Measurements from ENCODE around the gene UBE2B. TPM values are rescaled to one million over a fixed set of nuclear protein-coding genes. Genes with fewer than 3 reads are reported as not detected.
A peak's percentile ranks its signal among the peaks of the same experiment; 100 is the strongest.
"Not testable (repeated sequence)": the region's sequence is repeated elsewhere in the genome, so short reads cannot be mapped to it uniquely, and the experiment has no call there.

The UBE2B gene
- total RNA-seq, 1 donor from 2014 or later: 108 TPM

DNA sequence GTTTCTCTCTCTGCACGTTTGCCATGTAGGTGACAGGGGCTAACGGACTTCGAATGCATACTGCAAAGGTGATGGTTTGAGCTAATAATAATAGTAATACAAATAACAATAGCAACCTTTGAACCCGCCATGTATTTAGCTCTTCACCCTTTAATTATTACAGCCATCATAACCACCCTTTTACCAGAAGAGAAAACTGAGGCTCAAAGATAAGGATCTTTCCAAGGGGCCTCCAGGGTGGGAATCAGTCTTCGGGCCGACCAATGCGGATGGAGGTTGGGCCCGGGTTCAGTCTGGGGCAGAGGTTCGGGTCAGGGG is 39.8 kb downstream of the UBE2B start:
- Mint-ChIP-seq H3K9me3 (no peaks in the 10 kb centered on the region), H3K27me3 (no peaks in the 10 kb centered on the region), H3K4me3 (peak overlapping the region; percentile 98), H3K36me3 (ENCODE audit: low read depth) (peaks cover 8% of the 10 kb centered on the region), H3K27ac (peak overlapping the region; percentile 92), H3K4me1 (peaks cover 27% of the 10 kb centered on the region)
- no peak for DNase-seq
- intact Hi-C loops (cut with micrococcal nuclease): loop anchor here (1.0 to 10.0 kb wide), 4 partner anchors 40 to 185 kb away; partner anchors contain the start of genes PPP2CA and UBE2B

DNA sequence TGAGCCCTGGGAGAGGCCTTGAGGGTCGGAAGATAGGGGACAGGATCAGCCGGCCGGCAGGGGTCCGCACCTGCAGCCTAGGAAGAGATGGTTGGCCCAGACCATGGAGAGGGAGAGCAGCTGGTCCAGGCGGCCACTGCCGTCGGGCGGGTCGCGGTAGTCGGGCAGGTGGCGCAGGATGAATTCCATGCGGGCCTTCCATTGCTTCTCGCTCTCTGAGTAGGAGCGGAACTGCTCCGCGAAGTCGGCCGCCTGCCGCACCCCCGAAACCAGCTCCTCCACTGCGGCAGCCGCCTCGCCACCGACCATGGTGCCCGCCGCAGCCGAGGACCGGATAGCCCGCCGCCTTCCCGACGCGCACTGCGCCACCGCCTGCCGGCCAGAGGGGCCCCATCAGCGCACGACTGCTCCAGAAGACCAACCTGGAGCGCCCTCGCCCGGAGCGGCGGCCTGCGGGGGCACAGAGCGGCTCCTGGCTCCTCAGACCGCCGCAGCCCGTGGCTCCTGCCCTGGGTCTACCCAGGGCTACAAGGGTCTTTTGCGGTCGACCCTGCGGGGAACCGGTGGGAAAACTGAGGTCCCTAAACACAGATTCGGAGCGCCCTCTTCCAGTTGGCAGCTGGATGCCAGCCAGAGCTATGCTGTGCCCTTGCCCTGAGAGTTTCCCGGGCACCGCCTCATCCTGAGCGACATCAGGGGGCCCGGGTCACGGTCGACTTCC is 40.3 kb downstream of the UBE2B start, which contains the start of gene CDKN2AIPNL:
TSS of gene CDKN2AIPNL (minus strand) at position 336 of the 721 bp plus-strand sequence. CDS start at position 309, 27 bp downstream.
- Mint-ChIP-seq H3K27ac (peak within 1 kb of the TSS; percentile 92), H3K4me1 (peaks cover 24% of the 10 kb centered on the region), H3K27me3 (no peaks in the 10 kb centered on the region), H3K4me3 (peak within 1 kb of the TSS; percentile 98), H3K36me3 (ENCODE audit: low read depth) (peaks cover 6% of the 10 kb centered on the region), H3K9me3 (no peaks in the 10 kb centered on the region)
- DNase-seq: peak; percentile 97
- intact Hi-C loops (cut with micrococcal nuclease): loop anchor here (1.0 to 10.0 kb wide), 7 partner anchors 25 to 185 kb away; partner anchors contain the start of genes PPP2CA and UBE2B

DNA sequence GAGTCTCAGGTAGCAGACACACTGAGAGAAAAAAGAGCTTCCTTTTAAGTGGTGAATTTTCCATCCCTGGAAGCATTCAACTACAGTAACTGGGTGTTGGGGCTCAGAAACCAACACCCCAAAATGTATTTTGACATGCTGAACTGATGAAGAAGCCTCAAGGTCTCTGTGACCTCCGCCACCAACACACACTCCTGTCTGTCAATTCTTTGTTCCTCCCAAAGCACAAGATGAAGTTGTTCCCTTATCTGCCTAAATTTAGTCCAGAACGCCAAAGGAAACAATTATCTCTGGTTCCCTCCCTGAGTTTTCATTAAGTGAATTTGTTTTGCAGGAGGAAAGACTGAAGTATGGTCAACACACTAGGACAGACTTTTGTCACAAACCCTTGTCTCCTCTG is 41.7 kb downstream of the UBE2B start:
- H3K27me3 Mint-ChIP-seq: no peaks in the 10 kb centered on the region
- intact Hi-C loops (cut with micrococcal nuclease): loop anchor here (2.0 to 10.0 kb wide), 4 partner anchors 24 to 174 kb away; no protein-coding TSS in a partner anchor
- no peak for DNase-seq
- H3K4me1 Mint-ChIP-seq: peaks cover 24% of the 10 kb centered on the region
- no peaks in the 10 kb centered on the region for H3K9me3 Mint-ChIP-seq
- peaks cover 6% of the 10 kb centered on the region for H3K36me3 Mint-ChIP-seq (ENCODE audit: low read depth)
- peak overlapping the region; percentile 98 for H3K4me3 Mint-ChIP-seq
- no peak overlapping the region for H3K27ac Mint-ChIP-seq

DNA sequence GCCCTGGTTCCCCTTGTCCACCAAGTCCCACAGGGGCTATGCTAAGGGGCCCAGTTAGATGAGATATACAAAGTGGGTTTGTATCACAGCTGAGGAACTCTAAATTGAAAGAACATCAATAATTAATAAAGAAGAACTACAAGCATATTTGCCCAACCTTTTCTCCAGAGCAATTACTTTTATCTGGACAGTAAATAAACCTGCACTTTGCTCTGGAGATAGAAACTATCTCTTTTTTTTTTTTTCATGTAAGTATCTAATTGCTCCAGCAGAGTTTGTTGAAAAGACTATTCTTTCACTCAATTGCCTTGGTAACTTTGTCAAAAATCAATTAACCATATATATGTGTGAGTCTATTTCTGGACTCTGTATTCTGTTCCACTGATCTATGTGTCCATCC is 46.3 kb downstream of the UBE2B start:
- Mint-ChIP-seq H3K27me3 (no peaks in the 10 kb centered on the region), H3K9me3 (no peaks in the 10 kb centered on the region), H3K36me3 (ENCODE audit: low read depth) (no peaks in the 10 kb centered on the region), H3K4me1 (no peaks in the 10 kb centered on the region), H3K27ac (no peak overlapping the region), H3K4me3 (no peak overlapping the region)
- intact Hi-C loops (cut with micrococcal nuclease): loop anchor here (10.0 kb wide), 1 partner anchor 113 kb away; no protein-coding TSS in a partner anchor
- no peak for DNase-seq

DNA sequence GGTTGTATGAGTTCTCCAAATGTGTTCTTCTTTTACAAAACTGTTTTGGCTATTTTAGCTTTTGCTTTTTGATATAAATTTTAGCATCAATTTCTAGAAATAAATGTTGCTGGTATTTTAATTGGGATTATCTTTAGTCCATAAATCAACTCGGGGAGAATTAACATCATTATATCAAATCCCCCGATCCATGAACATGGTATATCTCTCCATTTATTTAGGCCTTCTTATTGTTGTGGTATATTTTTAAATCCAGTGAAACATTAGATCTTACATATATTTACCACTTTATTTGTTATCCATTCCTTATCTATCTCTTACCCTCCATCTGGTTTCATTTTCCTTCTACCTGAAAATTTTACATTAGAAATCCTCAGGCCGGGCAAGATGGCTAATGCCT is 47.6 kb downstream of the UBE2B start:
- intact Hi-C loops (cut with micrococcal nuclease): loop anchor here (10.0 kb wide), 1 partner anchor 114 kb away; no protein-coding TSS in a partner anchor
- Mint-ChIP-seq H3K27me3 (no peaks in the 10 kb centered on the region), H3K36me3 (ENCODE audit: low read depth) (no peaks in the 10 kb centered on the region), H3K27ac (no peak overlapping the region), H3K9me3 (no peaks in the 10 kb centered on the region), H3K4me3 (no peak overlapping the region), H3K4me1 (no peaks in the 10 kb centered on the region)
- DNase-seq: no peak

DNA sequence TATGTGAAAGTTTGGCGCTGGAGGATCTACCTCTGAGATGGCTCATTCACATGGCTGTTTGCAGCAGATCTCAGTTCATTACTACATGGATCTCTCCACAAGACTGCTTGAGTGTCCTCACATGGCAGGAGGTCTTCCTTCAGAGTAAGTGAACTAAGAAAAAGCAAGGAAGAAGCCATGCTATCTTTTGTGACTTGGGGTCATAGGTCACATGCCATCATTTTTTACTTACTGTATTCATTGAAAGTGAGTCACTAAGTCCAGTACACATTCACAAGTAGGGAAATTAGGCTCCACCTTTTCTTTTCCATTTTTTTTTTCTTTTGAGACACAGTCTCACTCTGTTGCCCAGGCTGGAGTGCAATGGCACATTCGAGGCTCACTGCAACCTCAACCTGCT is 49.0 kb downstream of the UBE2B start:
- Mint-ChIP-seq H3K27ac (no peak overlapping the region), H3K9me3 (no peaks in the 10 kb centered on the region), H3K4me1 (no peaks in the 10 kb centered on the region), H3K36me3 (ENCODE audit: low read depth) (no peaks in the 10 kb centered on the region), H3K4me3 (no peak overlapping the region), H3K27me3 (no peaks in the 10 kb centered on the region)
- intact Hi-C loops (cut with micrococcal nuclease): no loop called here
- DNase-seq: no peak

DNA sequence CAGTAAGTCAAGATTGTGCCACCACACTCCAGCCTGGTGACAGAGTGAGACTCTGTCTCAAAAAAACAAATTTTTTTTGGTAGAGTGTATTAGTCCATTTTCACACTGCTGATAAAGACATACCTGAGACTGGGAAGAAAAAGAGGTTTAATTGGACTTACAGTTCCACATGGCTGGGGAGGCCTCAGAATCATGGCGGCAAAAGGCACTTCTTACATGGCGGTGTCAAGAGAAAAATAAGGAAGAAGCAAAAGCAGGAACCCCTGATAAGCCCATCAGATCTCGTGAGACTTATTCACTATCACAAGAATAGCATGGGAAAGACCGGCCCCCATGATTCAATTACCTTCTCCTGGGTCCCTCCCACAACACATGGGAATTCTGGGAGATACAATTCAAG is 49.7 kb downstream of the UBE2B start:
- intact Hi-C loops (cut with micrococcal nuclease); H3K9me3 Mint-ChIP-seq; H3K4me3 Mint-ChIP-seq; H3K27ac Mint-ChIP-seq; H3K36me3 Mint-ChIP-seq (ENCODE audit: low read depth); DNase-seq; H3K27me3 Mint-ChIP-seq; H3K4me1 Mint-ChIP-seq: not testable (repeated sequence)

DNA sequence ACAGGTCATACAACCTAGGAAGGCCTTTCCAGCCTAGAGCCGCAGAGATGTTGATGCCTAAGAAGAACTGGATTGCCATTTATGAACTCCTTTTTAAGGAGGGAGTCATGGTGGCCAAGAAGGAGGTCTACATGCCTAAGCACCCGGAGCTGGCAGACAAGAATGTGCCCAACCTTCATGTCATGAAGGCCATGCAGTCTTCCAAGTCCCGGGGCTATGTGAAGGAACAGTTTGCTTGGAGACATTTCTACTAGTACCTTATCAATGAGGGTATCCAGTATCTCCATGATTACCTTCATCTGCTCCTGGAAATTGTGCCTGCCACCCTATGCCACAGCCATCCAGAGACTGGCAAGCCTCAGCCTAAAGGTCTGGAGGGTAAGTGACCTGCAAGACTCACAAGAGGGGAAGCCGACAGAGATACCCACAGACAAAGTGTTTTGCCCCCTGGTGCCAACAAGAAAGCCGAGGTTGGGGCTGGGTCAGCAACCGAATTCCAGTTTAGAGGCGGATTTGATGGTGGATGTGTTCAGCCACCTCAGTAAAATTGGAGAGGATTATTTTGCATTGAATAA is 51.5 kb downstream of the UBE2B start:
- DNase-seq: no peak
- no peaks in the 10 kb centered on the region for H3K9me3 Mint-ChIP-seq

DNA sequence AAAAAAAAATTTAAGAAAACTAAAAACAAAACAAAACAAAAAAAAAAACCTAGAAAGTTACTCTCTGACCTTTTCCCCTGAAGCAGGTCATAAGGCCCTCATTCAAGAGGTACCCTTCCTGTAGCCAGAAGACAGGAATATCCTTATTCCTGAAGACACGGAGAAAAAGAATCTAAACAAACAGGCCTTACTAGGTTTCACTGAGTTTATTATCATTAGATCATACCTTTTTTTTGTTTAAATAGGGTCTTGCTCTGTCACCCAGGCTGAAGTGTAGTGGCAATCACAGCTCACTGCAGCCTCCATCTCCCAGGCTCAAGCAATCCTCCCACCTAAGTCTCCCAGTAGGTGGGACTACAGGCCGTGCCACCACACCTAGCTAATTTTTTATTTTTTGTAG is 52.0 kb downstream of the UBE2B start:
- no peaks in the 10 kb centered on the region for H3K9me3 Mint-ChIP-seq
- no peaks in the 10 kb centered on the region for H3K4me1 Mint-ChIP-seq
- no peaks in the 10 kb centered on the region for H3K36me3 Mint-ChIP-seq (ENCODE audit: low read depth)
- H3K27me3 Mint-ChIP-seq: peaks cover 3% of the 10 kb centered on the region
- no peak overlapping the region for H3K4me3 Mint-ChIP-seq
- DNase-seq: no peak
- no peak overlapping the region for H3K27ac Mint-ChIP-seq
- intact Hi-C loops (cut with micrococcal nuclease): no loop called here

More for the DNA sequence above, 51.5 kb downstream of the UBE2B start:
- no peaks in the 10 kb centered on the region for H3K4me1 Mint-ChIP-seq
- H3K36me3 Mint-ChIP-seq (ENCODE audit: low read depth): no peaks in the 10 kb centered on the region
- H3K27ac Mint-ChIP-seq: no peak overlapping the region
- intact Hi-C loops (cut with micrococcal nuclease): no loop called here
- H3K4me3 Mint-ChIP-seq: no peak overlapping the region
- no peaks in the 10 kb centered on the region for H3K27me3 Mint-ChIP-seq

DNA sequence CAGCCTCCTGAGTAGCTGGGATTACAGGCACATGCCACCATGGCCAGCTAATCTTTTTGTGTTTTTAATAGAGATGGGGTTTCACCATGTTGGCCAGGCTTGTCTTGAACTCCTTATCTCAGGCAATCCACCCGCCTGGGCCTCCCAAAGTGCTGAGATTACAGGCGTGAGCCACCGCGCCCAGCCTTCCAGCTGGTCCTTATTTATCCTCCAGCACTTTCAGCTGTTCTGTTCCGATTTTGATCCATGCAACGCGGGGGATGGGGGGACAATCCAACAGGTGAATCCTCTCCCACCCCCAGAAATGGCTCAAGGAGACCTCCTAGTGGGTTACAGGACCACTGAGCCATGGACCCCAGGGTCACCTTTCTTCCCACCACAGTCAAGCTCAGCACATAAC is 55.0 kb downstream of the UBE2B start:
- no peaks in the 10 kb centered on the region for H3K36me3 Mint-ChIP-seq (ENCODE audit: low read depth)
- H3K4me1 Mint-ChIP-seq: no peaks in the 10 kb centered on the region
- intact Hi-C loops (cut with micrococcal nuclease): no loop called here
- H3K4me3 Mint-ChIP-seq: no peak overlapping the region
- no peak overlapping the region for H3K27ac Mint-ChIP-seq
- H3K27me3 Mint-ChIP-seq: peaks cover 9% of the 10 kb centered on the region
- no peaks in the 10 kb centered on the region for H3K9me3 Mint-ChIP-seq
- no peak for DNase-seq

DNA sequence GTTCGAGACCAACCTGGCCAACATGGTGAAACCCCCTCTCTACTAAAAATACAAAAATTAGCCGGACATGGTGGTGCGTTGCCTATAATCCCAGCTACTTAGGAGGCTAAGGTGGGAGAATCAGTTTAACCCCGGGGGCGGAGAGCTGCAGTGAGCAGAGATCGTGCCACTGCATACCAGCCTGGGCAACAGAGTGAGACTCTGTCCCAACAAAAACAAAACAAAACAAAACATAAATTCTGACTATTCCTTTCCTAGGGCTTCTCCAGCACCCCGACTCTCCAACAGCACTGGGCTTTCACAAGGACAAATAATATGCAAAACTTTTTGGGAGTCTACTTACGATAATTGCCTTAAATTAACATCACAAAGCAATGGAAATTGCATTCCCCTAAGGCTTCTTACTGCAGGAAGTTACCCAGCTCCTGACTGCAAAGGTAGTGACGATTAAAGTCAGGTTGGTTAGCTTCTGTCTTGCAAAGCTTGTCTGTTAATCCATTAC is 56.2 kb downstream of the UBE2B start:
- intact Hi-C loops (cut with micrococcal nuclease): no loop called here
- H3K4me1 Mint-ChIP-seq: peaks cover 5% of the 10 kb centered on the region

DNA sequence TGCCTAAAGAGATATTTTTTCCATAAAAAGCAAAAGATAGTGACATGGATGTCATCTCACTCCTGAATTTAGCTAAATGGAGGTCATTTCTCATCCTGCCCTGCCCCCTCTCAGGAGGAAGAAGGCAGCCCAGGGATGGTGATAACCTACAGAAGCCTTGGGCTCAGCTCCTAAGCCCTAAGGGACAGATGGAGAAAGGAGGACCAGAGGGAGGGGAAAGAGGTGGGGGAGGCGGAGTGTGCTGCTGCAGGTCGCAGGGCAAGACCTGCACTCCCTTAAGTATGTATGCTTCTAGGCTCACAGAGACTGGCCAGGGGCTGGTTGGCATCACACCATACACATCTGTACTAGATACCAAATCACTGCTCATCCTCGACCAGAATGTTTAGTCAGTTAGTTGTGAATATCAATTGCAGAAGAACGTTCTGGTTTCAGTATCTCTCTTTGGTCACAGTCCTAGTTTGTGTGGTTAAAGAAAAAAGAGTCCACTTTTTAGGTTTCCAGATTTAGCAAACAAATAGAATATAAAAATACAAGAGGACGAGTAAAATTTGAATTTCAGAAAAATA is 58.7 kb downstream of the UBE2B start:
- H3K36me3 Mint-ChIP-seq (ENCODE audit: low read depth): no peaks in the 10 kb centered on the region
- peaks cover 10% of the 10 kb centered on the region for H3K4me1 Mint-ChIP-seq
- intact Hi-C loops (cut with micrococcal nuclease): no loop called here
- no peak for DNase-seq
- no peak overlapping the region for H3K27ac Mint-ChIP-seq
- H3K4me3 Mint-ChIP-seq: no peak overlapping the region
- no peaks in the 10 kb centered on the region for H3K9me3 Mint-ChIP-seq
- H3K27me3 Mint-ChIP-seq: peaks cover 9% of the 10 kb centered on the region

More for the DNA sequence above, 56.2 kb downstream of the UBE2B start:
- no peak for DNase-seq
- no peaks in the 10 kb centered on the region for H3K9me3 Mint-ChIP-seq
- no peak overlapping the region for H3K27ac Mint-ChIP-seq
- no peak overlapping the region for H3K4me3 Mint-ChIP-seq
- H3K27me3 Mint-ChIP-seq: peaks cover 9% of the 10 kb centered on the region
- no peaks in the 10 kb centered on the region for H3K36me3 Mint-ChIP-seq (ENCODE audit: low read depth)

DNA sequence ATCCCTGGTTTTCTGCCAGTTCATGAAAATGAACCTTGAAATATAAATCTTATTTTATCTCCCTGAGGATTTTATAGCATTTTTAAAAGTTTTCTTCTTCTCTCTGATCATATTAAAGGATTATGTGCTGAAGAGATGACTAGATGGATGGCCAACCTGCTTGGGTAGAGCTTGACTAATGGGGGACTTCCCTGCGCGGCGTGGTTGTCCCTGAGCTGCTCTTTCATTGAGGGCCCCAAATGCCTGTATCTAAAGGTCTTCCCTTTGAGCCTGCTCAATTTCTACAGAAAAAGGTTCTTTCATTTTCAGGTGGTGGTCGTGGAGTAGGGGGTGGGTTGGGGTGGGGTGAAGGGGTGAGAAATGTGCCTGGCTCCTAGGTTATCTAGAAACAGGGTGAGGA is 60.8 kb downstream of the UBE2B start:
- H3K4me1 Mint-ChIP-seq: peaks cover 22% of the 10 kb centered on the region
- H3K27me3 Mint-ChIP-seq: peaks cover 9% of the 10 kb centered on the region
- DNase-seq: no peak
- H3K27ac Mint-ChIP-seq: peak overlapping the region; percentile 49
- H3K36me3 Mint-ChIP-seq (ENCODE audit: low read depth): no peaks in the 10 kb centered on the region
- no peak overlapping the region for H3K4me3 Mint-ChIP-seq
- intact Hi-C loops (cut with micrococcal nuclease): no loop called here
- H3K9me3 Mint-ChIP-seq: no peaks in the 10 kb centered on the region

Measured in activated CD4-positive, alpha-beta T cell treated with anti-CD3 and anti-CD28 coated beads, Interleukin-2, amount 10 ng/mL, durations not matched to agents 24 days and 14 days (primary cell).